Small intestine (tissue), 7 donors: ENCODE results near the gene SIN3A. TPM values are rescaled to one million over a fixed set of nuclear protein-coding genes. Genes with fewer than 3 reads are reported as not detected.
A peak's percentile ranks its signal among the peaks of the same experiment; 100 is the strongest.
"Not testable (repeated sequence)": the region's sequence is repeated elsewhere in the genome, so short reads cannot be mapped to it uniquely, and the experiment has no call there.

Experiments used
- DNase-seq, 2 donors: peaks; one replicate each; pipeline versions ENCODE4 v3.0.0 to v3.0.0-alpha.2; 2013
- FAIRE-seq: peaks from 2 replicates; lab custom pipeline; 2012; peaks lifted over from hg19 to GRCh38; lab: Jason Lieb, UNC
- H3K27ac ChIP-seq, 3 donors: one replicate each; pipeline ENCODE4 v1.5.1; 2013; ENCODE audit warnings: low read length in 2 of 3, mild to moderate bottlenecking in 2 of 3, control low read depth in 1 of 3, inconsistent platforms in 1 of 3, low read depth in 1 of 3, moderate library complexity in 1 of 3
- H3K27me3 ChIP-seq, 3 donors: one replicate each; pipeline ENCODE4 v1.6.1; 2013; ENCODE audit warnings: low read length in 3 of 3, inconsistent platforms in 1 of 3; ENCODE audit not compliant: control insufficient read depth in 3 of 3, insufficient read depth in 3 of 3
- H3K36me3 ChIP-seq, 3 donors: one replicate each; pipeline ENCODE4 v1.6.1; 2013; ENCODE audit warnings: low read length in 3 of 3, inconsistent platforms in 1 of 3, low read depth in 1 of 3, mild to moderate bottlenecking in 1 of 3, moderate library complexity in 1 of 3; ENCODE audit not compliant: control insufficient read depth in 3 of 3, insufficient read depth in 2 of 3
- H3K4me1 ChIP-seq, 3 donors: one replicate each; pipeline ENCODE4 v1.6.1; 2013; ENCODE audit warnings: low read length in 2 of 3, inconsistent platforms in 1 of 3, low read depth in 1 of 3, mild to moderate bottlenecking in 1 of 3, moderate library complexity in 1 of 3; ENCODE audit not compliant: control insufficient read depth in 3 of 3, insufficient read depth in 2 of 3
- H3K4me3 ChIP-seq, 3 donors: one replicate each; pipeline ENCODE4 v1.5.1; 2013; ENCODE audit warnings: low read length in 3 of 3, control low read depth in 1 of 3, inconsistent platforms in 1 of 3, low read depth in 1 of 3, mild to moderate bottlenecking in 1 of 3, moderate library complexity in 1 of 3
- H3K9me3 ChIP-seq, 2 donors: one replicate each; pipeline ENCODE4 v1.6.1; 2013; ENCODE audit warnings: low read depth in 1 of 2, low read length in 1 of 2; ENCODE audit not compliant: control insufficient read depth in 2 of 2, insufficient read depth in 1 of 2
- WGBS, 3 donors: extraction: QIAGEN DNeasy Blood & Tissue Kit; methylation state at CpG; one replicate each; pipeline ENCODE4 v1.1.7; 2013; 5-methylcytosine and 5-hydroxymethylcytosine counted together
- polyA plus RNA-seq, 4 donors: library from polyadenylated mRNA; stranded (reverse) in 3 of 4; unstranded in 1 of 4; fragments of 200-250 nt in 3 of 4; fragments of 120-200 nt in 1 of 4; gene quantifications; one replicate each; pipeline versions ENCODE4 v1.2.1 to v1.2.3, GENCODE V29; 2013
- donor health status: healthy with polysubstance abuse.
- donor health status: control.
- donor health status: control.
- donor health status: Bipolar disorder and iron deficiency.
- donor health status: healthy.

Gene SIN3A
- polyA plus RNA-seq, 4 donors, result 7.6 to 36.0 (median 11.9) TPM

DNA sequence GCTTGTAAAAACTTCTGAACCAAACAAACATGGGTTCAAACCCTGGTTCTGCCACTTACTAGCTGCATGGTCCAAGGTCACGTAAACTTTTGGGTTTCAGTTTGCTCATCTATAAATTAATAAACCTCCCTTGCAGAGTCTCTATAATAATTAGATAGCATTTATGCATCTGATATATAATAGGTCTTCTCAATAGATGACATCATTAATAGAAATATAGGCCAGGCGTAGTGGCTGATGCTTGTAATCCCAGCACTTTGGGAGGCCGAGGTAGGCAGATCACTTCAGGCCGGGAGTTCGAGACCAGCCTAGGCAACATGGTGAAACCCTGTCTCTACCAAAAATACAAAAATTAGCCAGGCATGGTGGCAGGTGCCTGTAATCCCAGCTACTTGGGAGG lies 25.6 kb upstream of the SIN3A start:
- FAIRE-seq, H3K27me3 ChIP-seq, H3K27ac ChIP-seq, H3K4me1 ChIP-seq, DNase-seq, H3K4me3 ChIP-seq, H3K9me3 ChIP-seq: not testable (repeated sequence)
- 97 to 98% (median 97%) methylated on average over 5 of the region's 5 CpGs for WGBS, 3 donors
- peaks cover 2 to 45% (median 12%) of the 10 kb centered on the region in 3 donors for H3K36me3 ChIP-seq

DNA sequence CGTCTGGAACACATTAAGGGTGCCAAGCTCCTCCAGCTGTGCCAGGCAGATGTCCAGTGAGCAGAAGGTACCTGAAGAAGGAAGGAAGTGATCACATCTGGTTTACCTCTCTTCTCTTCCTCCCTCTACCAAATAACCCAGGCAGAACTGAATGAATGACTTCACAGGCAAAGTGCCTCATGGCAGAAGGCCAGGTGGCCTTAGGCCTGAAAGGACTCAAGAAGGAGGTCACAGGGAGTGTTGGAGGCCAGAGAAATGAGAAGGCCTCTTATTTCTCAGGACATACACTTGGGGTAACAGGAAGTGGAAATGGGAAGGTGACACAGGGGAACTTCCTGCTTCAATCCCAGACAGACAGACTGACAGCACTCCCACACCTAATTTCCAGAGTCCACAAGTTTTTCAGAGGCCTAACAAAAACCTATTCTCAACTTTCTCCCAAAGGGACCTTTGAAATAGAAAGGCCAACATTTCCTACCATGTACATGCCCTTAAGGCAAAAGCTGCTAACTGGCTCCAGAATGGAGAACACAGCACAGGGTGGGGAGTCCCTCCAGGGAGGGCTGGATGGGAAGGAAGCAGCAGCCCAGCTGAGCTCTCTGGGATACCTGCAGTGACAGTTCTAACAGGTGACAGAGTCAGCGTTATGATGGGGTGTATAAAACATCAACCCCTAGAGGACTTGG lies 17.6 kb upstream of the SIN3A start:
- H3K36me3 ChIP-seq, result peaks cover 28 to 60% (median 34%) of the 10 kb centered on the region in 3 donors
- 83 to 93% (median 92%) methylated on average over 2 of the region's 2 CpGs for WGBS, 3 donors
- no peak for FAIRE-seq

DNA sequence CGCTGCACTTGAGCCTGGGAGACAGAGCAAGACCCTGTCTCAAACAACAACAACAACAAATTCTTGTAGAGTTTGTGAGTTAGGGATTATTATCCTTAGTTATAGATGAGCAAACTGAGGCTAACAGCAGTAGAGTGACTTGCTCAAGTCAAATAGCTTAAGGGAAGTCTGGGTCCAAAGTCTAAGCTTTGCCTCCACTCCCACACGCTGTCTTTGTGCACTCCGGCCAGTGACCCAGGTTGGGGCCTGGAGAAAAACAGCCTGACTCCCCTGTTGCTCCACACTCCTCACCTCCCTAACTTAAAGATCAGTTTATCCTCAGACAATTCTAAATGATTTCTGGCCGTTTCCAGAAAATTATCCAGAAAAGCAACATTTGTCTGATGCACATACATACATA lies 9.2 kb upstream of the SIN3A start:
- Histone ChIP-seq H3K36me3 (peaks cover 0 to 3% (median under 1%) of the 10 kb centered on the region in 3 donors), H3K4me1 (peaks cover 0 to 39% (median 0%) of the 10 kb centered on the region in 3 donors), H3K27me3 (no peaks in the 10 kb centered on the region), H3K4me3 (no peak overlapping the region), H3K27ac (peak overlapping the region in 1 of 3 donors; percentile 54), H3K9me3 (no peaks in the 10 kb centered on the region)
- FAIRE-seq (no peak), DNase-seq (peak; percentile 65 to 85)
- WGBS, 3 donors, result 44 to 74% (median 51%) methylated on average over 4 of the region's 4 CpGs

More for the DNA sequence above, 17.6 kb upstream of the SIN3A start:
- Histone ChIP-seq H3K27ac (no peak overlapping the region), H3K4me3 (no peak overlapping the region), H3K9me3 (no peaks in the 10 kb centered on the region), H3K27me3 (no peaks in the 10 kb centered on the region), H3K4me1 (no peaks in the 10 kb centered on the region)
- peak in 1 of 2 donors; percentile 15 for DNase-seq

DNA sequence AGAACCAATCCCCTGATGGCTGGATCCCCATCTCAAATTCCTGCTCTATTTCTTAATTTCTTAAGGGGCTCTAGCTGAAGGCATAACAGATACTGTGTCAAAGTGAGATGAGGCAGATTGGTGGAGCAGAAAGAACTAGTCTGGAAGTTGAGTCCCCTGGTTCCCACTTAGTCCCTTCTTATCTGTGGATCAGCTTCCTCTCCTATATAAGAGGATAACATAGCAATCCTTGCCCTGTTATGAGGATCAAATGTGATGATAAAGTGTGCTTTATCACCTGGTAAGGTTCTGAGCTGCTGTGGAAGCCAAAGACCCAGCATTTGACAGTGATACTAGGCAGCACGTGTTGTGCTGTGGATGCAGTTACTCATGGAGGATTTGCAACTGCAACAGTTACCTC lies 8.1 kb upstream of the SIN3A start:
- no peaks in the 10 kb centered on the region for H3K27me3 ChIP-seq
- peaks cover 0 to under 1% (median 0%) of the 10 kb centered on the region in 3 donors for H3K36me3 ChIP-seq
- DNase-seq (no peak), FAIRE-seq (no peak)
- no peak overlapping the region for H3K4me3 ChIP-seq
- H3K27ac ChIP-seq, result no peak overlapping the region
- 59 to 76% (median 64%) methylated on average over 1 of the region's 1 CpG for WGBS, 3 donors
- H3K9me3 ChIP-seq, result no peaks in the 10 kb centered on the region
- peaks cover 0 to 39% (median 0%) of the 10 kb centered on the region in 3 donors for H3K4me1 ChIP-seq

DNA sequence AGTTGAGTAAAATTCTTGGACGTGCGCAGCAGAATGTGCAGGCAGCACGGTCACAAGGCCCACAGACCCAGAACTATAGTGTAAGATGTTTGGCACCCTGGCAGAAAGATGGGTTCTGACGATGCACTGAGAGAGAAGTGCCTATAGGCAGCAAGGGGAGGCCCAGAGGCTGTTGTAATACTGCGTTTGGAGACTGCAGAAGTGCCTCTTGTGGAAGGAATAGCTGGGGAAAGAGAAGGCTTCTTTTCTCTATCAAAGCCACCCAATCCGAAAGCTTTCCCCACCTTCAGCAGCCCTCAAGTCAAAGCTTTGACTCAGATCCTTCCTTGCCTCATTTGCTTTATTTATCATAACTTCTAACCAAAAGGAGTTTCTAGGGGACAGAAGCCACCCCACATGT lies 5.2 kb upstream of the SIN3A start:
- FAIRE-seq (no peak), DNase-seq (no peak)
- 57 to 68% (median 59%) methylated on average over 6 of the region's 6 CpGs for WGBS, 3 donors
- Histone ChIP-seq H3K36me3 (no peaks in the 10 kb centered on the region), H3K4me1 (peaks cover 0 to 41% (median 3%) of the 10 kb centered on the region in 3 donors), H3K27me3 (no peaks in the 10 kb centered on the region), H3K9me3 (no peaks in the 10 kb centered on the region), H3K4me3 (no peak overlapping the region), H3K27ac (no peak overlapping the region)

DNA sequence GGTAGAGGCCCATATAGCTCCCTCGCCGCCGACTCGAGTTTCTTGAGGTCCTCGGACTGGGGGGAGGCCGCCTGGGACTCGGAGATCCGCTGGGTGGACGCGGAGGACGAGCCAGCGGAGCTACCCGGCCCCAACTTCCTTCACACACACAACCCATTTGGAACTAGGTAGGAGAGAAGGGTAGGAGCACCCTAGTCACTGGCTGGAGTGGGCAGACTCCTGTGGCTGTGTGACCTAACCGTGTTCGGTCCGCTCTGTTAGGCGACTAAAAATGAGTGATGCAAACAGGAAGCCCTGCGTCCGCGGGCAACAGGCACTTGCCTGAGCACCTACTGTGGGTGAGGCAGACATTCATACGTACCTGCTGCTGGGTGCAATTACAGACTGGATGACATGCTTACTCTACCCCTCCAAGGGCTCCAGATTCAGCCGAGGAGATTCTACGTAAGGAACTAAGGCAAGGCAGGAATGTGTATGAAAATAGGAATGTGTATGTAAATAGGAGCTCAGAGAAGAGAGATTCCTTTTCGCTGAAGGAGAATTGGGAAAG lies 4.6 kb upstream of the SIN3A start:
- H3K4me3 ChIP-seq, result peak overlapping the region; percentile 78 to 93 (median 87)
- no peaks in the 10 kb centered on the region for H3K36me3 ChIP-seq
- H3K9me3 ChIP-seq, result no peaks in the 10 kb centered on the region
- FAIRE-seq (no peak), DNase-seq (peak; percentile 68 to 81)
- H3K27ac ChIP-seq, result peak overlapping the region; percentile 45 to 97 (median 90)
- WGBS, 3 donors, result 3% methylated on average over 24 of the region's 24 CpGs
- peaks cover 0 to 38% (median 3%) of the 10 kb centered on the region in 3 donors for H3K4me1 ChIP-seq
- H3K27me3 ChIP-seq, result no peaks in the 10 kb centered on the region

DNA sequence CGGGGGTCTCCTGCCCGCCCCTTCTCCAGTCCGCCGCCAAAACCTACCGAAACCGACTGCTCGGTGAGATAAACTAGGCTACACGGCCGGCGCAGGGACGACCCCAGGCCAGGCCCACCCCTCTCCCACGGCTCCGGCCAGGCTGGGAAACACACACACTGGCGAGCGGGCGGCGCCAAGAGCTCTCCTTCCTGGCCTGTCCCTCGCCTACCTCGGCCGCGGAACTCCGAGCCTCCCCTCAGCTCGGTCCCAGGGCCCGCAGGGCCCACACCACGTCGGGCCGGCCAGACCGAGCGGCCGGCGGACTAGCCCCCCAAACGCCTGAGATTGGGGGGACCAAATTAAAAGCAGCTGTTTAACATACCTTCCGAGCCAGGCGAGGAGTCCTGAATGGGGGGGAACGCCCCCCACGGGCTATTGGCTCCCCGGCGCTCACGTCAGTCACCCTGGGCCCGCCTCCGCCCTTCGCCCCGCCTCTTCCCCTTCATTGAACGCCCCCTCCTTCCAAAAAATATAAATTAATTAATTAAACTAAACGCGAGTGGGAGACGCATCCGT lies 4.0 kb upstream of the SIN3A start:
- DNase-seq, result peak; percentile 89 to 94
- no peak for FAIRE-seq

DNA sequence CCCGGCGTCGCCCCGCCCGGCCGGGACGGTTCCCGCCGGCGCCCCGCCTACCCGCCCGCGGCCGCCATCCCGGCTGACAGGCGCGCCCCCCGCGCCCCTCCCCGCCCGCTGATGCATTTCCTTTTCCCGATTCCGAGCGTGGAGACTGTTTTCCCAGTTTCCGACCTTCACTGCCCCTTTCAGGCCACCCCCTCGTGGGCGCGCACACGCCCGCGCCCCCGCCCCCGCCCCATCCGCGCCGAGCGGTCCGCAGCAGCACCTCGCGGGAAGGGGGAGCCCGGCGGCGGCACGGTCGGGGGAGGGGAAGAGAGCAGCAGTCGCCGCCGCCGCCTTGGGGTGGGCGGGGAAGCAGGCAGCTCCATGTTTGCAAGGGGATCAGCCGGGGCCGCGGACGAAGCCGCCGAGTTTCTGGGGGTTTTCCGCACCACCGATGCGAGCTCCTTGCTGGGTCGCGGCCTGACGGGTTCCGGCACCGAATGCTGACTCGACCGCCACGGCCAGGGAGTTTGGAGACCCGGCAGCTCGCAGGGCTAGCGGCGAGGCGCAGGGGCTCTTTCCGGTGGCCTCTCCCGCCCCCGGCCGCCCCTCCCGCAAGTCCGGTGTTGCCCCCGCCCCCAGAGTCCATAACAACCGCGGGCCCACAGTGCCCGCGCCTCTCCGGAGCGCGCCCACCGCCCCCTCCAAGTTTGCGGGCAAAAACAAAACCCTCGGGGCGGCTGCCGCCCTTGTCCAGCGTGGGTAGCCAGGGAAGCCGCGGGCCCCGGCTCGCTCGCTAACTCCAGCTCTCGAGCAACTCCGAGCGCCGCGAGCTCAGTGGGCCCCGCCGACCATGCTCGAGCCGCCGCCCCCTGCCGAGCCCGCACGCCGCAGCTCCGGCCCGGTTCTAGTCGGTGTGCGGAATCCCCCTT lies 3.2 kb upstream of the SIN3A start:
- WGBS, 3 donors, result 0 to 1% (median 1%) methylated on average over 45 to 116 of the region's 116 CpGs

More for the DNA sequence above, 4.0 kb upstream of the SIN3A start:
- WGBS, 3 donors, result 0% methylated on average over 36 to 48 of the region's 48 CpGs
- H3K27me3 ChIP-seq, result no peaks in the 10 kb centered on the region
- peaks cover 0 to 32% (median 3%) of the 10 kb centered on the region in 3 donors for H3K4me1 ChIP-seq
- H3K4me3 ChIP-seq, result peak overlapping the region; percentile 78 to 93 (median 87)
- H3K27ac ChIP-seq, result peak overlapping the region; percentile 84 to 97 (median 90)
- H3K9me3 ChIP-seq, result no peaks in the 10 kb centered on the region
- H3K36me3 ChIP-seq, result no peaks in the 10 kb centered on the region

More for the DNA sequence above, 3.2 kb upstream of the SIN3A start:
- DNase-seq, result peak; percentile 20 to 56
- no peaks in the 10 kb centered on the region for H3K27me3 ChIP-seq
- no peaks in the 10 kb centered on the region for H3K9me3 ChIP-seq
- no peak for FAIRE-seq
- H3K27ac ChIP-seq, result peak overlapping the region; percentile 84 to 96 (median 90)
- peaks cover 0 to 24% (median 3%) of the 10 kb centered on the region in 3 donors for H3K4me1 ChIP-seq
- H3K36me3 ChIP-seq, result no peaks in the 10 kb centered on the region
- peak overlapping the region; percentile 78 to 93 (median 87) for H3K4me3 ChIP-seq
